Activated CD8-positive, alpha-beta memory T cell treated with anti-CD3 and anti-CD28 coated beads for 48 hours (primary cell): ENCODE measurements around the gene CDHR3.

Experiments used
- DNase-seq, 3 experiments: peaks; one replicate each; pipeline ENCODE4 v3.0.0-alpha.2; 2020; ENCODE audit warnings: low read depth in 2 of 3, low spot score in 2 of 3

Gene CDHR3

GRCh38 chr7:106064316-106064715, 101.3 kb downstream of the CDHR3 start:
- DNase-seq: no peak

DNA sequence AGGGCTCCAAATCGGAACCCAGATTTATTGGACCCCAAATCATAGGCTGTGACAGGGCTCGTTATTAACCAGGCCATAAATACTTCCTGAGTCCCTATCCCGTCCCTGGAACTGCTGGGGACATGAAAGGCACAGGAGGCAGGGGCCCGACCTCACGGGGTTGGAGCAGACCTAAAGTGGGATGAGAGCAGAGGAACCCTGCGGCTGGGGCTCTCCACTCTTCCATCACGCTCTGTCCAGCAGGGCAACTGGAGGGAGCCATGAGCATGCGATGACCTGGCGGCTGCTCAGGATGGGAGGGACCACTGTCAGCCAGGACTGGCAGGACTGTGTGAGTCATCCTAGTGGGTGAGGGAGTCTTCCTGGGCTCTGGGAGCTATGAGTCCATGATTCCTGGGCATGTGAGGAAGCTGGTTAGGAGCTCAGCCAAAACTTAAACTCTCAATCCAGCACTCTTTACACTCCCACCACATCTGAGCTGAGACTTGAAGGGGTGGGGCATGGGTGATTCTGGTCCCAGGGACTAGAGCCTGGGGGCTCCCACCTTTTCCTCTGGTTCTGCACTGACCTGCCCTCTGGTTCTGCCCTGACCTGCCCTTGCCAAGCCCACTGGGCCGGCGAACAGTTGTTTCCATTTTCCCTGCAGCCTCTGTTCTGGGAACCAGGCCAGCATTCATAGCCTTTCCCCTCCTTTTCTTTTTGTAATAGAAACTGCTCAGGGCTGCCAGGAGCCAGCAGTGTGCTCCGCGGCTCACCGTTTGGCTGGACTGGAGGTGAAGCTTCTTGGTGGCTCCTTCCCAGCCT, 101.9 kb downstream of the CDHR3 start:
- DNase-seq: no peak

GRCh38 chr7:106065575-106066500, 102.8 kb downstream of the CDHR3 start:
- DNase-seq: no peak

DNA sequence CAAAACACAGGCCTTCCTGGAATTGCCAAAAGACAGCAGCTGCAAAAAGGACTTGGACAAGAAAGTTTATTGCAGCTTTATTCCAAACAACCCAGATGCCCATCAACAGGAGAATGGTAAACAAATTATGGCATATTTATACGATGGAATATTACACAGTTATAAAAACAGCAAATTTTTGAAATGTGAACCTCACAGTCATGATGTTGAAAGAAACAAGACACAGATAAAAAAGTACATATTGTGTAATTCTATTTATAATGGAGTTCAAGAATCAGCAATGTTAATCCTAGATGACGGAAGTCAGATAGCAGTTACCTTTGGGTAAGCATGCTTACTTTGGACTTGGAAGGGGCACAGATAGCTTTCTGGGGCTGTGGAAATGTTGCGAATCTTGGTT, 104.6 kb downstream of the CDHR3 start:
- no peak for DNase-seq

GRCh38 chr7:106068538-106068961, 105.5 kb downstream of the CDHR3 start:
- DNase-seq: no peak

- DNase-seq: no peak
Measured at GRCh38 chr7:106068986-106069385, 105.9 kb downstream of the CDHR3 start.

- DNase-seq: no peak
Measured at GRCh38 chr7:106069471-106070200, 106.6 kb downstream of the CDHR3 start.

- DNase-seq: no peak
Measured at GRCh38 chr7:106070201-106070551, 107.1 kb downstream of the CDHR3 start.

GRCh38 chr7:106070567-106071254, 107.6 kb downstream of the CDHR3 start:
- DNase-seq: no peak

- no peak for DNase-seq
Measured at GRCh38 chr7:106071356-106071998, 108.4 kb downstream of the CDHR3 start.

- DNase-seq: no peak
Measured at GRCh38 chr7:106071999-106072714, 109.1 kb downstream of the CDHR3 start.

- DNase-seq: no peak
Measured at GRCh38 chr7:106072715-106073091, 109.6 kb downstream of the CDHR3 start.

GRCh38 chr7:106073701-106074100, 110.6 kb downstream of the CDHR3 start:
- DNase-seq: no peak

- DNase-seq: no peak
Measured at GRCh38 chr7:106074257-106074656, 111.2 kb downstream of the CDHR3 start.

- DNase-seq: no peak
Measured at GRCh38 chr7:106075937-106076336, 112.9 kb downstream of the CDHR3 start.

- DNase-seq: no peak
Measured at GRCh38 chr7:106076537-106076936, 113.5 kb downstream of the CDHR3 start.

DNA sequence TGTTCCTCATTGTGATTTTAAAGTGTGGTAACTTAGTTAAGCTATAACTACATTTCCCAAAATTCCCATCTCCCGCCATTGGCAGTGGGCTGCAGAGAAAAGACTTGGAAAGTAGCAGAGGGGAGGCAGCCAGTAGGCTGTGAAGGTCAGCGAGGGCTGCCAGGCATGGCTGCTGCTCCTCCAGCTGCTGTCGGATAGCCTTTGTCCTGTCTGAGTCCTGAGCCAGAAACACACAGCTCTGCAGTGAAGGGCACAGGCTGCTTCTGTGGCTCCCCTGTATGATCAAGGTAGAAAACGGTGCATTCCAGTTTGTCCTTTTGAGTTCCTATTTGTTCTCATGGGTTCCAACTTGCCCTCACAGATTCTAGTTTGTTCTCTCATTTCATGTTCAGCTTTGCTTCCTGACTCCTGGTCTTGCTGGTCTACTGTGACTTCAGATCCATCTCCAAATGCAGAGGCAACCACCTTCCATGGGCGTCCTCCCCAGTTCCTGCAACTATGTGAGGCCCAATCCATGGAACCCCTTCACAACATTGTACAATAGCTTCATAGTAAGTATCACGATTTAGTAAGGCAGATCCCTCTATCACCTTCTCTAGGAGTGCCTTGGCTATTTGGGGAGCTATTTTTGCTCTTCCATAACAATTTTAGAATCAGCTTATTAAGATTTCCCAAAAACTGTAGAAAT, 117.4 kb downstream of the CDHR3 start:
- no peak for DNase-seq

DNA sequence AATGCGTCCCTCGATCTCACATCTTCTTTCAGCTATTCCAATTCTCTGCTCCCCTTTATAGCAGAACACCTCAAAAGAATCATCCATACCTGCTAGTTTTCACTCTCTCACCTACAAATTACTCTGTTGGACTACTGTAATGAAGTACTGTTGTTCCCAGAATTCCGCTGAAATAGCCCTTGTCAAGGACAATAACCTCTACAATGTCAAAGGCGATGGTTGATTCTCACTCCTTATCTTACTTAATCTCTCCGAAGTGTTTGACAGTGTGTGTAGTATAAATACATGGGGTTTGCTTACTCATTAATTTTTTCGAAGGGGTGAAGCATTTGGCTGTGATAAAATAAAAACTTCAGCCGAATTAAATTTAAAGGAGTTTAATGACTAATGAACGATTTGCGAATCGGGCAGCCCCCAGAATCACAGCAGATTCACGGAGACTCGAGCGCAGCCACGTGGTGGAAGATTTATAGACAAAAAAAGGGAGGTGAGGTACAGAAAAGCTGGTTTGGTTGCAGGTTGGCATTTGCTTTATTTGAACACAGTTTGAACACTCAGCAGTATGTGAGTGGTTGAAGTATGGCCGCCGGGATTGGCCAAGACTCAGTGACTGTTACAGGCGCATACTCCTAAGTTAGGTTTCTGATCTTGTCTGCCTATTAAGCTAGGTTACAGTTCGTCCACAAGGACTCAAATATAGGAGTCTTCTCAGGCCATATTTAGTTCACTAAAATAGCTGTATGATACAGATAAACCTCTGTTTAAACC, 119.2 kb downstream of the CDHR3 start:
- no peak for DNase-seq
